ENCODE data around the gene CBLB.
A peak's percentile ranks its signal among the peaks of the same experiment; 100 is the strongest.

The CBLB gene

DNA sequence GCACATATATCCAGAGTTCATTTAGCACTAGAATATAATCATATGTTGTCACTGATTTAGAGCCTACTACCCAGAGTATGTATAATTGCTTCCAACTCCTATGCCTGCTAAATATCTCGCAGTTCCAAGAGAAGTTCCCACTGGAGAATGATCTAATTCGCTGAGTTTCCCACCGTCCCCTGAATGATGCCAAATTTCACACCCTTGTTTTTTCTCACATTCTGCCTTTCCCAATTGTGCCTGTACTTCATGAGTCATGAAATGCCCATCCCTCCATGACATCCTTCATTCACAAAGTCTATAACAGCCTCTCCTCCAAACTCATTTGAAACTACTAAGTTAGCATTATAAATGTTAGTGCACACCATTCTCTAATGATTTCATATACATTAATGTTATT, 177.2 kb downstream of the CBLB start:
- DNase-seq (ENCODE audit: low read depth, low spot score): no peak

GRCh38 chr3:105691053-105691452, 177.8 kb downstream of the CBLB start:
- no peak for DNase-seq (ENCODE audit: low read depth, low spot score)

DNA sequence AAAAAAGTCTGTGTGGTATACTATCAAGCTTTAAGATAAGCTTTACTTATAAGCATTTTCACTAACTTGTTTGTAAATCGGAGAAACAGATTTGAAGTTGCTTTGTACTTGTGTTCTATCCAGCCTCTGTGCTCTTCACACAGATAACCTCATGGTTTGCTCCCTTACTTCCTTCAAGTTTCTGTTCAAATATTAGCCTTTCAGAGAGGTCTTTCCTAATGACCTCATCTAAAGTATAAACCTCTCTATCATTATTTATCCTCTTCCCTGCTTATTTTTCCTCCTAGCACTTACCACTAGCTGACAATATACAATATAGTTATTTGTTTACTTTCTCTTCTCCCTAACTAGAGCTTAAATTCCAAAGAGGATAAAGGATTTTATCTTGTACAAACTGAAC, 180.0 kb downstream of the CBLB start:
- no peak for DNase-seq (ENCODE audit: low read depth, low spot score)

DNA sequence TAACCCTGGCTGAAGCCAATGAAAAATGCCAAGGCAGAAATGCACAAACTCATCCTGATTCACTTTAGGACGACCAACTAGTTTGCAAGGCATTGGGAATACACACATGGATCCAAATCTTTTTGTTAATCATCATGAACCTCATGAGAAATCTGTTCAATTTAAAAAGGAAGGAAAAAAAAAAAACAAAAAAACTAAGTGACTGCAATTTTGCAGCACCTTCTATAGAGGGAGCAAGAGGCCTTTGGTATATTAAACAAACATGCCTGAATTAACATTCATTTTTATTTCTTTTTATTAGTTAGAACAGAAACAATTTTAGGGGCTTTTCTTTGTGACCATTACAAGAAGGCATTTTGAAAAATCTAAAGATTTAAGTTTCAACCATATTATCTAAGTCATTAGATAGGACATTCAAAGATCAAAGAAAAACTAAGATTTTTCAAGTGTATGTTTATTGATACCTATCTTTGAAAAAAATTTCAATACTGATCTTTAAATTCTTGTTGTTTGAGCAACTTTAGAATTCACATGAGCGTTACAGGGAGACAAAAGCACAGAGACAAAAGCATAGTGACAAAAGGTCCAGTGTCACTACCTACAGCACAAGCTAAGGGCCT, 182.4 kb downstream of the CBLB start:
- no peak for DNase-seq (ENCODE audit: low read depth, low spot score)

DNA sequence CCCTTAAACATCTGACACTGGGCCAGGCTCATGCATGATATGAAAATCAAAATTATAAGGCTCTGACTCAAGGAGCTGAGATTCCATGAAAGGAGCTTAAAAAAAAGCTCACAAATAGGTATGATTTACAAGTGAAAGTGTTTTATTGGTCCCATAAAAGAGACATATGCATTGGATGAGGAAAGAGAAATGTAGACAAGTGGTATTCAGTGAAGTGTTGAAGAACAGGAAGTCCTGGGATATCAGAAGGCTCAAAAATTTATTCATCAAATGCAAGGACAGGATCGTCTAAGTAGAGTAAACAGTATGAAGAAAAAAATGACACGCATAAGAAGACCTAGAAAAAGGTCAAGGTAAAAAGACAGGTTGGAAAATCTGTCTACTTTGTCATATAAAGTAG, 188.9 kb downstream of the CBLB start:
- no peak for DNase-seq (ENCODE audit: low read depth, low spot score)

- no peak for DNase-seq (ENCODE audit: low read depth, low spot score)
Observed at GRCh38 chr3:105678017-105678416, 190.8 kb downstream of the CBLB start.

DNA sequence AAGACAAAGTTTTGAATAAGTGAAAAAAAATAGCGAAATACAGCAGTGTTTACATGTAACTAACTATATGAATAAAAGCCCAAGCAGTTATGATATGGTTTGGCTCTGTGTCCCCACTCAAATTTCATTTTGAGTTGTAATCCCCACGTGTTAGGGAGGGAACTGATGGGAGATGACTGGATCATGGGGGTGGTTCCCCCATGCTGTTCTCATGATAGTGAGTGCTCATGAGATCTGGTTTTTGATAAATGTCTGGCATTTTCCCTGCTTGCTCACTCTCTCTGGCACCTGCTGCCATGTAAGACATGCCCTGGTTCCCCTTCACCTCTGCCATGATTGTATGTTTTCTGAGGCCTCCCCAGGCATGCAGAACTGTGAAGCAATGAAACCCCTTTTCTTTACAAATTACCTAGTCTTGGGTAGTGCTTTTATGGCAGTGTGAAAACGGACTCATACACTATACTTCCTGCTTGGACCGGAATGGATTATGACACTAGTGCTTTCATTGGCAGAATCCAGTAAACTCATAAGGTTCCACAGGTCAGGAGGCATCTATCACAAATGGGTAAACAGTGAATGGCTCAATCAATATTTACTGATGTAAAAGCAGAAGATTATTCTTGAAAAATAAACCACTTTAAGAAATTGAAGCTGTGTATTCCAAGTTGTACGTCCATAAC, 192.1 kb downstream of the CBLB start:
- DNase-seq (ENCODE audit: low read depth, low spot score): no peak

GRCh38 chr3:105674437-105675065, 194.3 kb downstream of the CBLB start:
- no peak for DNase-seq (ENCODE audit: low read depth, low spot score)

DNA sequence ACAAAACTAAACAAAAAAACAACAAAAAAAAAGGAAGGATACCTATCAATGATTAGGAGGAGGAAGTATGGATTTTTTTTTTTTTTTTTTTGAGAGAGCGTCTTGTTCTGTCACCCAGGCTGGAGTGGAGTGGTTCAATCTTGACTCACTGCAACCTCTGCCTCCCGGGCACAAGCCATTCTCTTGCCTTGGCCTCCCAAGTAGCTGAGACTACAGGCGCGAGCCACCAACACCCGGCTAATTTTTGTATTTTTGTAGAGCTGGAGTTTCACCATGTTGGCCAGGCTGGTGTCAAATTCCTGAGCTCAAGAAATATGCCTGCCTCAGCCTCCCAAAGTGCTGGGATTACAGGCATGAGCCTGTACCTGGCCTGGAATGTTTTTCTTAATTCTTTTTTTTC, 195.8 kb downstream of the CBLB start:
- no peak for DNase-seq (ENCODE audit: low read depth, low spot score)

DNA sequence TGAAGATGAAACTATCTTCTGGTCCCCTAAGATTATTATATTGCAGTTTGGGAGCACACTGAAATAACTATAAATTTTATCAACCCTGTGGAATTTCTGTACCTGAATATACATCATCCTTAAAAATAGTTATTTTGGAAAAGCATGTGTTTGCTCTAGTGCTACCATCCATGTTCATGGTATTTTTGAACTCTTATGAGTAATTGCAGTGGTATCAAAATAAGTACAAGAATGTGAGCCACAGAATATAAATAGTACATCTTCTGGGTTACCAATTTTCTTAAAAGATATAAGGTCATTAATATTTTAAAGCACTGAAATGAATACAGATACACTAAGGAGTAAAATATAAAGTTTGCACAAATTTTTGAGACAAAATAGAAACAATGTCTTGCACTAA, 206.5 kb downstream of the CBLB start:
- DNase-seq (ENCODE audit: low read depth, low spot score): no peak

DNA sequence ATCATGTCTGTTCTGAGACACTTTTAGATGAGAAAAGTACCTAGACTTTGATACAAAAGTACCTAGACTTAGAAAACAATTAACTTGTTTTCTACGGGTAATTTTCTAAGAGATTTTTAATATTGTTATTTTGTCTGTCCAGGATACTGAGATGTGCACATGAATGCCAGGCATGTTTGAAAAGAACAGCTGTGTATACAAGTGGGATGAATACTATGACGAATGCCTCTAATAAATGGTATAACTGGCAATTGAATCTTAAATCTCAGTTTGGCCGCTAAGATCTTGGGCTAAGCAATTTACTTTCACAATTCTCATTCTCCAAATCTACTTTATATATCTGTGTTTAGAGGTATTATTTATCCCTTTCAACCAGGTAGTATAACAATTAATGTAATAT, 207.4 kb downstream of the CBLB start:
- DNase-seq (ENCODE audit: low read depth, low spot score): no peak

- no peak for DNase-seq (ENCODE audit: low read depth, low spot score)
Observed at GRCh38 chr3:105656651-105657504, 211.9 kb downstream of the CBLB start.

- no peak for DNase-seq (ENCODE audit: low read depth, low spot score)
Observed at GRCh38 chr3:105653868-105654267, 214.9 kb downstream of the CBLB start.

- no peak for DNase-seq (ENCODE audit: low read depth, low spot score)
Observed at GRCh38 chr3:105653166-105653565, 215.6 kb downstream of the CBLB start.

GRCh38 chr3:105649480-105649879, 219.3 kb downstream of the CBLB start:
- DNase-seq (ENCODE audit: low read depth, low spot score): no peak

DNA sequence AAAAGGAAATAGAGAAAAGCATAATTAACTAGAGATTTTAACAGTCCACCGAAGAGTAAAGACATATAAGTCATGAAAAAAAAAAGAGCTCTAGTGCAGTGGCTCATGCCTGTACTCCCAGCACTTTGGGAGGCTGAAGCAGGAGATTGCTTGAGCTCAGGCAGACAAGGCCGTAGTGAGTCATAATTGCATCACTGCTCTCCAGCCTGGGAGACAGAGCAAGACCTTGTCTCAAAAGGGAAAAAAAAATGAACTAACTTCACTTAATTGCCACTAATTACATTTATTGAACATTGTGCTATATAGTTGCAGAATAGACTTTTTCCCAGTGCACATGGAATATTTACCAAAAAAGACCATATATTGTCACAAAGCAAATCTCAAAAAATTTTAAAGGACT, 221.8 kb downstream of the CBLB start:
- peak; percentile 21 for DNase-seq (ENCODE audit: low read depth, low spot score)

GRCh38 chr3:105639131-105639530, 229.7 kb downstream of the CBLB start:
- no peak for DNase-seq (ENCODE audit: low read depth, low spot score)

GRCh38 chr3:105634708-105635107, 234.1 kb downstream of the CBLB start:
- no peak for DNase-seq (ENCODE audit: low read depth, low spot score)

GRCh38 chr3:105629718-105630117, 239.1 kb downstream of the CBLB start:
- DNase-seq (ENCODE audit: low read depth, low spot score): no peak

DNA sequence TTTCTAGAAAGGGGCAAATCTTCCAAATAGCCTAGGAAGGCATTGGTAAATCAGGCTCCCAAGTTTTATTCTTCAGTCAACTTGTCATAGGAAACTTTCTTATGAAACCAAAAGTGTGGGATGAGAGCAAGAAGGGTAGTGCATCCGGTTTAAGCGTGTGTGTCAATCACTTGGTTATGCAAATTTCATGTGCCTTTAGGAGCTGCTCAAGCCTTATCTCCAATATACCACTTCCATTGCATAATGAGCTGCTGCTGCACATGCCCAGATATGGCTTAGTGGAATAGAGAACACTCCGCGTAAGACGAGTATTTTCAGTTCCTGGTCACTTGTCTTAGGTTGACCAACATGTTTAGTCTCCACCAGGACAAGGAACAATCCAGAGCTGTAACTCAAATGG, 242.1 kb downstream of the CBLB start:
- no peak for DNase-seq (ENCODE audit: low read depth, low spot score)

DNA sequence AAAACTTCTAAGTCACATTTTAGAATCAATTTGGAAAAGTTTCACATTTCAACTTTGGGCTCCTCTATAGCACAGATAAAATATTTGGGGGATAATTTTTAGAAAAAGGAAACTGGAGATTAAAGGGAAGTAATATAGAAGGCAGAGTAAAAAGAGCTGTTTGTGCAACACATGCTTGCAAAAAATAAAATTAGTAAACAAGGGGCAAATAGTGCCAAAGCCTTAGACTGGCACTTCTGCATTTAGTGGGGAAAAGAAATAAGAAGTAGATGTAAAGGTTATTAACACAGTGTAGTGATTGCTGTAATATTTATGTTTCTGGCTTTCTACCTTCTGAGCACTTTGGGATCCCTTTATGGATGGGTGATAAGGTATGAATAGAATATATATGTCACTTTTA, 246.6 kb downstream of the CBLB start:
- DNase-seq (ENCODE audit: low read depth, low spot score): no peak

DNA sequence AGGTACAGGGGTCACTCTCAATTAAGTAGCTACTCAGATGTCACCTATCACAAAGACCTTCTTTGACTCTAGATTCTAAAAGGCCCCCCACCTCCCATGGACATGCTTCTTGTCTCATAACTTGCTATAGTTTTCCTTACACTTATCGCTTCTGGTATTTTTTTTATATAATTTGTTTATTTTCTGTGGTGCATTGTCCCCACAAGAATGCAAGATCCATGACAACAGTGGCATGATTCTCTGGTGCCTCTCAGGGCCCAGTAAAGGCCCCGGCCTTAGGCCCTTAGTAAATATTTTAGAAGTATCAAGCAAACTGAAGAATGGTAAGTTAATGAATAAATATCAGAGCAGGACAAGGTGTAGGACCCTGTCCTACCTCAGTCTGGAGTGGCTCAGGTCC, 248.6 kb downstream of the CBLB start:
- DNase-seq (ENCODE audit: low read depth, low spot score): no peak
